ENCODE measurements around the gene SLC24A3. TPM values are rescaled to one million over a fixed set of nuclear protein-coding genes. Genes with fewer than 3 reads are reported as not detected.

SLC24A3 gene
- total RNA-seq, 1 donor from 2014 or later: 7.1 TPM

DNA sequence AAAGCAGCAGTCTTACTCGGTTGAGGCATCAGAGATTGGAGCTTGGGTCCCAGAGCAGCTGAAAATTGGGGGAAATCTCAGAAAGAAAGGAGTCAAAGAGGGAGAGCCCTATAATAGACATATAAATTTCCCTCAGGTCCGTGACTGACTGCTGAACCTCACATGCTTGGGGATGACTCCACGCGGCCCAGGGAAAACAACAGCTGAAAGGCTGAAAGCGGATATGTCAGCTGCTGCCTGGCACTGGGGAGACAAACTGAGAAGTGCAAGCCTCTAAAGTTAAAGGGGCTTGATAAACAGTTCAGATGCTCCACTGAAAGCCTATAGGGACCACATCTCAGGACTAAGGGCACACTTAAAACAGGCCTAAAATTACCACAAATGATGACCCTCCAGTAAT lies 289.7 kb downstream of the SLC24A3 start:
- DNase-seq: no peak

DNA sequence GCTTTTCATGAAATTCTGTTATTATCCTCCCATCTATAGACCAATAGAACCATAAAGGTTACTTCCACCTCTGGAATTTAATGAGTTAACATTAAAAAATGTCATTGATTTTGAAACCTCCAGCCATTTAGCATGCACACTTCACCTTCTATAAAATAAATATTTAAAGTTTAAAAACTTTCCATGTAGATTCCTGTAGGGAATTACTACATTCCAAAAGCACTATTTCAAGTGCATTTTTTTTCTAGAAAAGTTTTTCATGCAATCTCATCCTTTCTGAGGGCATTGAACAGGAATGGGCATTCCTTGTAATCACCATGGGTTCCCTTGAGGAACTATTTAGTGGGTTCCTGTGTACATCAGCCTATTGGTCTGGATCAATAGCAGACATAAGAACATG lies 291.8 kb downstream of the SLC24A3 start:
- DNase-seq: no peak

DNA sequence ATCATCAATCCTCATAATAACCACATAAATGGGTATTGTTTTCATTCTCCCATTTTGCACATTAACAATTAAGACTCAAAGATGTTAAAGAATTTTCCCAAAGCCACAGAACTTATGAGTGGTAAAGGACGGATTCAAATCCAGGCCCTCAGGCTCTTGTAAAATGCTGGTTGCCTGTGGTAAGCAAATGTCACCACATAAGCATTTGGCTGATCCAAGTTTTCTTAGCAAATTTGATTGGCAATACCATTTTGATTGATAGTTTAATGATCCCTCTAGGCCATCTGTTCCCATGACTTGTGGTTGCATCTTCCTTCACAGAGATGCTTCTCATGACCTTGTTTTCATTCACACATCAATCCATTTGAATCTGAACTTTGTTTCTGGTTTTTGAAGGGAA lies 293.6 kb downstream of the SLC24A3 start:
- DNase-seq: no peak

- no peak for DNase-seq
Measured at GRCh38 chr20:19508449-19508848, 296.0 kb downstream of the SLC24A3 start.

- DNase-seq: no peak
Measured at GRCh38 chr20:19510611-19511010, 298.2 kb downstream of the SLC24A3 start.

DNA sequence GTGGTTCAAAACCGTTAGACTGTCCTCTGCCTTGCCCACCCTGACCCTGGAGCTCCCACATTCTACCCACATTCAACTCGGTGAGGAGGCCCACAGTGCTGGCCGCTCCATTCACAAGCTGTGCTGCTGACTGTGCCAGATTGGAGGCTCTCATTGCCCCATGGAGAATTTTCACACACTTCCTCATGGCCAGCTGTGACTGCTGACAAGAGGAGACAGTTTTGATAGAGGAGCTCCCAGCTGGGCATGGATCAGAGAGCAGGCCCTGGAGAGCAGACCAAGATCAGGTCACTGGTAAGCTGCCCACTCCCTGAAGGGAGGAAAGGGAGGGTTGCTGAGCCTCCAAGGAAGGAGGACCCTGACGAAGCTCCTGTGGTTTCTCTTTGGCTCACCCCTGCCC lies 299.5 kb downstream of the SLC24A3 start:
- DNase-seq: no peak

DNA sequence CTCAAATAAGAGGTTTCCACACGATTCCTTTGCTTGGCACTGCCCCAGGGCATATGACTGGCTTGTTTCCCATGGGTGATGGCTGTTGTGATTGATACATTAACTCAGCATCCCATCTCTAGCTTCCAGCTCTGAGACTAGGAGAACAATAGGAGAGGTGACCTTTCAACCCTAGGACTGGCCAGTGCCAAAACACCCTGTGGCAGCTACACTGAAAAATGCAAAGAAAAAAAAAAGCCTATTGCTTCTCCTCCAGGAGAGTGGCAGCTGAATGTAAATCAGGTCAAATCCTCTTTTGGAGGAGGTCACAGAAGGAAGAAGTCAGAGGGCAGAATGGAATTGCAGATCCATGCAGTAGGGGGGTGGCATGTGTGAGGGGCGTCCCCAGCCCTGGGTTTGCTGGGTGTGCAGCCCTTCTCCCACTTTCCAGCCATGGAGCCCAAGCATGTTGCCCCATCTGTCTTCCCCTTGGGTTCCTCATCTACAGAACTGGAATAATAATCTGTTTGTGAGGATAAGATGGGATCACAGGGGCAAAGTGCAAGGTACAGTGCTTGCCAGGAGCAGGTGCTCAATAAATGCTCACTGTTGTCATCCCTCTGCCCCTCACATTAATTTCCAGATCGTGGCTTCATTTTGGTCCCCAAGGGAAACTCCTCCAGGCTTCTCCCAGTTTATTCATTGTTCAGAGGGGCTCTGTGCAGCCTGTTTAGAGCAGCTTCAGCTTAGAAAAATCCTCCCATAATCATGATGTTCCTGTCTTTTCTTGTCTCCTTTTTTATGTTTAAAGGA lies 300.6 kb downstream of the SLC24A3 start:
- DNase-seq: no peak

- no peak for DNase-seq
Measured at GRCh38 chr20:19515074-19515473, 302.6 kb downstream of the SLC24A3 start.

DNA sequence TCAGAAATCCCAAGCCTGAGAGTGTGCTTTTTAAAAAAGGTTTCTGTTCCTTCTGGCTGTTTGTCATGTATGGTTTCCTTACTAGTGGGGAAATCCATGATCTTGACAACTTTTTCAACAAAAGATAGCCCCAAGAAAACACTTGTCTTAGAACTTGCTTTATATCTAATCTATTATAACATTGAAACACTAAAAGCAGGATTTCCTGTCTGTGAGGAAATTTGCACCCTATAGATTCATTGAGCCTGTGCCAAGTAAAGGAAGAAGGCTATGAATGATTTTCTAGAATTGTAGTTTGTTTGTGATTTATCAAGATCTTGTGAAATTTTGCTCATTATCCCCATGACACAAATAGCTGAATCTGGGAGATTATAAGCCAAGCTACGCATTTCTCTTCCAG lies 307.0 kb downstream of the SLC24A3 start:
- DNase-seq: no peak

- DNase-seq: no peak
Measured at GRCh38 chr20:19520261-19520660, 307.8 kb downstream of the SLC24A3 start.

DNA sequence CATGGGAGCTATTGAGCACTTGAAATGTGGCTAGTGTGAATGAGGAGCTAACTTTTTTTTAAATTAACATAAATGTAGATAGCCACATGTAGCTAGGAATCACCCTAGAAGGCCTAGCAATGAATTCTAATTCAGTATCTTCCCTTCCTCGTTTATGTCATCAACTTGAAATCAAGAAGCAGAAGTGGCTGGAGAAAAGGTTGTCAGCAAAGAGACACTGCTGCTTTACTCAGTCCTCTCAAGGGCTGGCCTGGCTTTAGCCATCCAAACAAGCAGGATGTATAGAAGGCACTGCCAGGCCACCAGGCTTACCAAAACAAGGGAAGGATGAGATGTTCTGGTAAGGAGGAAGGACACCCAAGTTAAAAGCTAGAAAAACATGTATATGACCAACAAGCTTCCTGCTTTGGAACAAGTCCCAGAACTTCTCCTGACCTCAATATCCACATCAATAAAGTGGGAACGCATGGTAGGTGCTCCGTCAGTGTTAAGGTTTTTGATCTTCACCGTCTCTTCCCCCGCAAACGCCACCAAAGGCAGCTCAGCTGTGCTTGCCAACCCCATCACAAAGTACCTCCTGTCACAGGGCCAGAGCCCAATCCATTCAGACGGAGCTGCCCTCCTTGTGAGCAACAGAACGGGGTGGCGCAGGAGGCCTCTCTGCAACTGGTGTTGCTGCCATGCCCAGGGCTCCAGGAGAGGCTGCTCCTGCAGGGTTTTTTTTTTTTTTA lies 309.8 kb downstream of the SLC24A3 start:
- no peak for DNase-seq

- DNase-seq: no peak
Measured at GRCh38 chr20:19522836-19523590, 310.6 kb downstream of the SLC24A3 start.

DNA sequence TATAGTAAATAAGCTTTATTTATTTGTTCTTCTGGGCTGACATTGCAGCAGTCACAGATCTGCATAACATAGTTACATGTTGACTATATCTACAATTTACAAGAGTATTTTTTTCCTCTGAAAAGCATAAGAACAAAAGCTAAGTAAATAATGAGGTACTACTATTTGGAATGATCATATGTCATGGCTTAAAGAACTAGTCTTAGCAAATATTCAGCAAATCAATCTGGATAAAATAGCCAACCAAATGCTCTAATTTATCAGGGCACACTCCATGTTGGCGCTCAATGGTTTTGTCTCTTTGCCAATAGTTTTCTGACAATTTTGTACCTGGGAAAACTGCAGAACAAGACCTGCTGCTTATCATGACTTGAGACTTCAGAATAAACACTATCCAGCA lies 312.2 kb downstream of the SLC24A3 start:
- DNase-seq: no peak

DNA sequence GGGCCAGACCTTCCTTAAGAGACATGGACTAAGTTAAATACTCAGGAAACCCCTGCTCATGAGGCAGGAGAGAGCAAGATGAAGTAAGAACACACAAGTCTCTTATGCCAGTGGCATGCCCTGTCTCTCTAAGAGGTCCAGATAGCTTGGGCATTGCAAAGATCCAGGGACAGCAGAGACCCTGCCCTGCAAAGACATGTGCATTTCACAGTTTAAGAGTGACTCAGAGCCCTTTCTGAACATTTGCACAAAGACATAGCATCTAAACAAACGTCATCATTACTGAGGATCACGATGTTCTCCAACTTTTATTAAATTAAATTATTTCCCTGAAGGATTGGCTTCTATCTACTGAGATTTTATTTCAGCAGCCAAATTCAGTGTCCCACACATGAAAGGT lies 315.1 kb downstream of the SLC24A3 start:
- DNase-seq: no peak

DNA sequence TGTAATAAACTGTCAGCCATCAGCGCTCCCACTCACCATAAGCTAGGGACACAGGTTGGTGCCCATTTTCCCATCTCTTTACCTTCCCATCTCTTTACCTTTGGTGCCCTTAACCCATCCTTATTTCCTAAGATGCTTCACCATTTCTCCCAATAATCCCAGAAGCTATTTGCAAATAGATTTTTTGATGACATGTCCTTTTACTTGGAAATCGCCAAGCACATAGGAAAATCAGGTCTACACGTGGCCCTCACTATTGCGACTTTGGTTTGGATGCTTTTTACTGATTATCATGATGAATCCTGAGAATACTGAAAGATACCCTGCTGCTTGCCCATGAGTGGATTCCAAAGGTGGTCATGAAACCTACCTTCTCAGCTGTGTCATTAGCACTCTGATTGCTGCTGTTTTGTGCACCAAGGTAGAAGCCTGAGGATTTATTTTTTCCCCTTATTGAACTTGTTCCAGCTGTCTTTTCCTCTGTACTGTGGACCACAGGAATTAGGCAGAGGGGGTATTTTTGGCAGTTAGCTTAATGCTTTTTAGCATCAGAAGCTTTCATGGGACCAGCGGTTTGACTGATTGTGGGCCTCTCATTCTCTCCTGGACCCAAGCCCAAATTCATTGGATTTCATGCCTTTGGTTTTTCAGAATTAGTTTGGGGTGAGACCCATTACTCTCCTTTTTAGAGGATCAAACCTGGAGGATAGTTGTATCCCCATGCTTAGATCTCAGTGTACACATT lies 316.0 kb downstream of the SLC24A3 start:
- DNase-seq: no peak

DNA sequence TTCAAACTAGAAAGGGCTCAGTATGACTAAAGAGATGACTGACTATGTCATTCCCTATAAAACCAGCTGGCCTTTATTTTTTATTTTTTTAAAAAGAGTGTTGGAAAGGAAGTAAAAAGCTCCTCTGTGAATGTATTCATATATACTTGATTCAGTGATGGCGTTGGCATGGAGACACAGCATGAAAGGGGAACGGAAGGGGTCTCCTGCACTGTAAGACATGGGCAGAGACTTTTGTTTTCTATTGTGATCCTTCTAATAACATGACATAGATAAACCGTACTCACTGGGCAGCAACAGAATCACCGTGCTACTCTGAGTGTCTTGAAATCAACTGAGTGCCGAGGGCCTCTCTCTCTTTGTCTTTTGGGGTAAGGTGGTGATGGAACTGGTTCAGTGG lies 317.6 kb downstream of the SLC24A3 start:
- no peak for DNase-seq

DNA sequence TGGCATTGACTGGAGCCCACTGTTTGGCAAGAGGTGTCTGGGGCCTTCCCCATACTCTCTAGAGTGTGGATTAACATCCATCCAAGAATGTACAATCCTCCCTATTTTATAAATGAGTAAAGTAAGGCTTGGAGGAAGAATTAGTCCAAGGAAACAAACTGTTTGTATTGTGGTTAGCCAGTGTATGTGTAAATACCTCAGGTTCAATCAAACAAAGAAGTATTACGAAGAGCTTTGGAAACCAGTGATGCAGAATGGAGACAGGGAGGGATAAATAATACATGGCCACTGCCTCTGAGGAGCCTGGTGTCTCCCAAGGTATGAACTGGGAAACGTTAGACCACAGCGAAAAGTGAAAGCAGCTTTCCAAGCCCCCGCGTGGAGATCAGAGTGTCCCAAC lies 319.0 kb downstream of the SLC24A3 start:
- DNase-seq: no peak

GRCh38 chr20:19538556-19538955 lies 326.1 kb downstream of the SLC24A3 start:
- DNase-seq: no peak

- no peak for DNase-seq
Measured at GRCh38 chr20:19539191-19539590, 326.7 kb downstream of the SLC24A3 start.

- no peak for DNase-seq
Measured at GRCh38 chr20:19540392-19540791, 327.9 kb downstream of the SLC24A3 start.

DNA sequence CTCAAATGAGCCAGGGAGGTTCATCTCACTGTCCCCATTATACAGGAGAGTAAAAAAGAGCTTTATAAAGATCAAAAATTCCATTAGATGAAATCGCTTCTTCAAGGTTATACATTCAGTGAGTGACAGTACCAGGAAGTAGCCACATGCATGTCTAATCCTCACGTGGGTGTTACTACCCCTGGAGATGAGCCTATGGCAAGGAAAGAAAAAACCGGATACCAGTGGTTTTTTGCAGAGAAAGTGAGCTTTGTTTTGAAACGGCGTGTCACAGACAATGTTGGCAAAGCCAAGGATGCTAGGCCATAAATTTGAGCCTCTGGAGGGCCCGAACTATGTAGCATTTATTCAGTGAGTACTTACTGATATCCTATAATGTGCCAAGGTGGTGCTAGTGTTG lies 330.7 kb downstream of the SLC24A3 start:
- no peak for DNase-seq

GRCh38 chr20:19544684-19545083 lies 332.2 kb downstream of the SLC24A3 start:
- no peak for DNase-seq
